ENCODE data around the gene PPFIA2.
"Not testable (repeated sequence)": the region's sequence is repeated elsewhere in the genome, so short reads cannot be mapped to it uniquely, and the experiment has no call there.

PPFIA2 gene

DNA sequence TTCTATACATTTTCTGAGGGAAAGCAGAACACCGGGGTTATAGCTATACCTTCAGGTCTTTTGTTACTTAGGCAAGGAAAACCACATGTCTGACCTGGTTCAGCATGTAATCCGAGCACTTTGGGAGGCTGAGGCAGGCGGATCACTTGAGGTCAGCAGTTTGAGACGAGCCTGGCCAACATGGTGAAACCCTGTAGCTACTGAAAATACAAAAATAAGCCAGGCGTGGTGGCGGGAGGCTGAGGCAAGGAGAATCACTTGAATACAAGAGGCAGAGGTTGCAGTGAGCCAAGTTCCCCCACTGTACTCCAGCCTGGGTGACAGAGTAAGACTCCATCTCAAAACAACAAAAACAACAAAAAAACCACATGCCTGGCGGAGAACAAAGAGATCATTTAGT lies 503.7 kb downstream of the PPFIA2 start:
- no peak for DNase-seq

DNA sequence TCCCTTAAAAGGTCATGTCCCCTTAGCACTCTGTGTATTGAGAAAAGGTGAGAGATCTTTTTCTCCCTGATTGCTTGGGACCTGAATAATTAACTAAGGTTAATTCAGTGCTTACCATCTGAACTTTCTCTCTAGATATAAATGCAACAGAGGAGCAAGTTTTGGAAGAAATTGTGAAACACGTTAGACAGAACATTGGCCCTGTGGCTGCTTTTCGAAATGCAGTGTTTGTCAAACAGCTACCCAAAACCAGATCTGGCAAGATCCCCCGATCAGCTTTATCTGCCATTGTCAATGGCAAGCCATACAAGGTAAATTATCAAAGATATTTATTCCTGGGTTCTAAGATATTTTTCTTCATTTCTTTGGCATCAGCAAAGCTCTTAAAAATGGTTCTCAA lies 505.8 kb downstream of the PPFIA2 start:
- DNase-seq: no peak

DNA sequence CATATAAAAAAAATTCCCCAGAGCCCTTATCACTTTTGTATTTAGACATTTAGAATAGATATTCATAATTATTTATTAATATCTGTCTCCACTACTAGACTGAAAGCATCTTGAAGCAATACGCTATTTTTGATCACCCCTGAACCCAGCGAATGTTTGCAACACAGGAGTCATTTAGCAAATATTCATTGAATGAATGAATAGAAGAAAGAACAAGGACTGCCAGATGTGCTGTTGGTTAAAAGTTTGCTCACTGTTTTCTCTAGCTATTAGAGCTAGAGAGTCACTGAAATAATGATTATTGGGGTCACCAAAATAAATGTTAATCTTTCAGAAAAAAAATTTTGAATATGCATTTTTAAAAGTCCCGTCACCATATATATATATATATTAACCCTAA lies 506.9 kb downstream of the PPFIA2 start:
- DNase-seq: no peak

DNA sequence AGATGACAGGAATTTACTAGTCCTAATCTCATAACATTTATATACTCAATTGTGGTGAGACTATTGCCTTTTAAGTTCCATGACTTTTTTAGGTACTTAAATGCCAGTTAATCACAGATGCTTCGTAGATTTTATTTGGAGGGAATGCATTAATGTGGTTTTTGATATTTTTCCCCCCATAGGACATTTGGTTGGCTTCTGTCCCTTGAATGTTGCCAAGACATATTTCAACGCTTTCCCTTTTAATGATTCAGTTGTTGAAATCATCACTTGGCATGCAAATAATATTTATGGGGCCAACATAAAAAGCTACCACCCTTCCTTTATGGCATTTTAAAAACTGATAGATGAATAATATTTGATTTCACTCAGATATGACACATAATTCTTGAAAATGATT lies 509.2 kb downstream of the PPFIA2 start:
- DNase-seq: no peak

DNA sequence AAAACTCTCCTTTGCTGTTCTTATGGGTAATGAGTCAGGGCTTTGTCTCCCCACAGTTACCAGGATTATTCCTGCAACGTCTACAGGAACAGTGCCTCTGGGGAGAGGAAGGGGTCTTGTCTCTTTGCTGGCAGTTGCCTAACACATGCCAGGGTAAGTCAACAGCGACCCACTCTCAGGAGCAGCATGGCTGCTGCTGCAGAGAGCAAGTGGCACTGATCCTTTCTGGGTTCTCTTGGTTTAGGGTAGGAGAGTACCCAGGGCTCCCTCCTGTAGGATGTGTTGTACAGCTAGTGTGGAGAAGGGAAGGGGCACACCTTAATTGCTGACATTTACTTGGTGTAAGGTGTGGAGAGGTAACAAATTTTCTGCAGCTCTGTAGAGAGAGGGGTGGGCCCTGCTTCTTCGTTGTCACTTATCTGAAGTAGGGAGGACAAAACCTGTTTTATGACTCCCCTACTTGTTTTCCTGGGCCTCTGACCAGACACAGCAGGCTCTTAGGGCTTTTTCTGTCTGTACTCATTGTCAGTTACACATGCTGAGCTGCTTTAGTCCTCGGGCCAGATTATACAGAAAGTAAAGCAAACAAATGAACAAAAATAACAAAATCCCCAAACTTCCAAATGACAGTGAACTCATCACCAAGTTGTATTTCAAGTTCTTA lies 513.1 kb downstream of the PPFIA2 start:
- no peak for DNase-seq

DNA sequence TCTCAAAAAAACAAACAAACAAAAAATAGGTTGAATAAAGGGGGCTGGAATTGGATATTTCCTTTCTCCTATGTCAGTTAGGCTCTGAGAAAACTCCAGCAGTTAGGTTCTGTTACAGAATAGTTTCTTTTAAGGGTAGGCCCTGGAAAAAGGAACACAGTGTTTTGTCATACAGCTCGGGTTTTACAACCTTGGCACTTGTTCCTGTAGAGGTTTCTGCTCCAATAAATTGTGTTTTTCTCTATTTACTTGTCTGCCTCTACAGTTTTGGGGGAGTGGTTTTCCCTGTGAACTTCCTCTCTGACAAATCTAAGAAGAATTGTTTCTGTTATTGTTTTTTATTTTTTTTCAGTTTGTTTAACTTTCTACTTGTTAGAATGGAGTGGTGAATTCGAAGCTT lies 513.7 kb downstream of the PPFIA2 start:
- no peak for DNase-seq

DNA sequence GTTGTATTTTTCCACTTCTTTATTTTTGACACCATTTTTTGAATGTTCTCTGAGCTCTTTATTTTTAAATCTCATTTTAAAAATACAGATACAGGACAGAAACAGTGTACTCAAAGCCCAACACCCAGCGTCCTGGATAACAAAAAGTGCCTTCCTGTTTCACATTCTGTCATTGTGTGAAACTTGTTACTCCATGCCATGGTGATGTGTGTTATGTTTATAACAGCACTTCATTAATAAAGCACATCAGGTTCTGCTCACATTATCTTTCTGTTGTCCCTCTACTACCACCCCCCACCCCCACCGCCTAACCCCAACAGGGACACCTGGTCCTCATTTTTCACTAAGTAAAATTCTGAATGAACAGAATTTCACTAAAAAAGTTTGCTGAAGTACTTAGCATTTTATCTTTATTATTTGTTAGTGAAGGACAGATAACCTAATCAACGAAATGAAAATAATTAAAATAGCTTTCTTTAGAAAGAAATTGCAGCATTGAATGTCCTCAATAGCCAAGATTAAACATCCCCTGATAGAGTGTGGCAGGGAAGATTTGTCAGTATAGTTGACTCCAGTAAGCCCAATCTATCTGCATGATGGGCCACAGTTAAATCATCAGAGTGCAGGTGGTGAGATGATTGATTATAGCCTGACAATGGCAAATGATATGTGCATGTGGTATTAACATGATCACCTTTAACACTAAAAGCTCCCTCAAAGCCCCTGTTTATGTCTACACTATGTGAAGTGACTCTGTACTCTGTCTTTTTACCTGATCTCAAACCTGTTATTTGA lies 527.4 kb downstream of the PPFIA2 start:
- no peak for DNase-seq

DNA sequence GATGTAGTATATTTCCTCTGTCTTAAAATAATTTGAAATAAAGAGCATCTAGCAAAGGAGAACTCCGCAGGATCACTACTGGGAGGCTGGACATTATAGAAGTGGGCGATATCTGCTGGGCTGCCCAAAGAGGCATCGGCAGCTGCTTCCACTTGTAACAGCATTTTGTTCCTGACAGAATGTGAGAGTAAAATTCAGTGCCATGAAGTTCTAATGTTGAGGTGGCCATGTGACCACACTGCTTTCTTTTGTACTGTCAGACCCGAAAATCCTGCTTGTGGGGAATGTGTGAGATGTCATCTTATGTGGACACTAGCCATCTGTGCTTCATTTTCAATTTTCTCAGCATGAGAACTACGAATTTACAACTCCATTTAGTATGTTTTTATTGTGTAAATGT lies 529.4 kb downstream of the PPFIA2 start:
- no peak for DNase-seq

DNA sequence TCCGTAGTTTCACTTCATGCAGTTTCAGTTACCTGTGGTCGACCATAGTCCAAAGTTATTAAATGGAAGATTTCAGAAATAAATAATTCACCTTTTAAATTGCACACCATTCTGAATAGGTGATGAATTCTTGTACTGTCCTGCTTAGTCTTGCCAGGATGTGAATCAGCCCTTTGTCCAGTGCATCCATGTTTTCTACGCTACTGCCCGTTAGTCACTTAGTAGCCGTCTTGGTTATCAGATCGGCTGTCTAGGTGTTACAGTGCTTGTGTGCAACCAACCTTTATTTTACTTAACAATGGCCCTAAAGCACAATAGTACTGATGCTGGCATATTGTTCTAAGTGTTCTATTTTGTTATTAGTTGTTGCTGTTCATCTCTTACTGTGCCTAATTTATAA lies 534.5 kb downstream of the PPFIA2 start:
- no peak for DNase-seq

DNA sequence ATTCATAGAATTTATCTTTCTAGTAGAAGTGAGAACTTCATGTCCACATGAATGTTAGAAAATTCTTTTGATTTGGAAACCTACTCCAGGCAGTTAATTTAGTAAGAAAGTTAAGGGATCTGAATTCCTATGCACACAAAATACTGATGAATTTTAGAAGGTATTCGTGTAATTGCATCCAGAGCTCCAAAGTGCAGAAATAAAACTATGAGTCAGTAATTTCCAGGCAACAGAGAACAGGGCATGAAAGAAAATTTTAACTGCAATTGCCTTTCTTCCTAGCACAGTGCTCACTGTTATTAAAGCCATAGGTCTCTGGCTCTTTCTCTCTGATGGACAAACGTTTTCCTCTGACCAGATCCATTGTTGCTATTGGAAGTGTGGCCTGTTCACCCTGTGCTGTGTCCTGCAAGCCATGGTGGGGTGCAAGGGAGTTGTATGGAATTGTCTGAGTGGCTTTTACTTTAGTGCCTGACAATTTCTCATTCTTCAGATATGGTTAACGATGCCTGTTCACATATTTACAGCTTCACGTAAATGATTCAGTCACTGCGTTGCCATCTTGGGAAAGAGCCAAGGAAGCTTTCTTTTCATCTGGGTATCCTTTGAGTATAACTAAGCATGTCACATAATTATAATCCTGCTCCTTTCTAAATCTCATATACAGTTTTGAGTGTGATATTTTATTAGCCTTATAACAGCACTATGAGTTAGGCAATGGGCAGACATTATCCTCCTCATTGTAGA lies 536.1 kb downstream of the PPFIA2 start:
- no peak for DNase-seq

DNA sequence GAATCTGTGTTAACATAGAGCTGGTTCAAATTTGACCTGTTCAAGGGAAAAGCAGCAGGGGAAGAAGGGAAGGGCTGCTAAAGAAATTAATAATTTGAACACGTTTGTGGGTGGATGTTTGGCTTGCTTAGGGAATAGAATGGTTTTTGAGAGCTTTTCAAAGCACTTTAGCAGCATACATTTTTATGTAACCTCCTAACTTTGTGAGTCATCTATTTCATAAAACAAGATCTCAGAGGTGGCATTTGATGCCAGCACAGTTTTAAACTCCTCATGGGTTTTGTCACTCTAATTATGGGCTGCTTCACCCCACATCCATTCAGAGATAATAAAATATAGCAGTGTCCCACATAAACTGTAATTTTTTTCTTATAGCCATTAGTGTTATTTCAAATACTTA lies 537.5 kb downstream of the PPFIA2 start:
- DNase-seq: no peak

DNA sequence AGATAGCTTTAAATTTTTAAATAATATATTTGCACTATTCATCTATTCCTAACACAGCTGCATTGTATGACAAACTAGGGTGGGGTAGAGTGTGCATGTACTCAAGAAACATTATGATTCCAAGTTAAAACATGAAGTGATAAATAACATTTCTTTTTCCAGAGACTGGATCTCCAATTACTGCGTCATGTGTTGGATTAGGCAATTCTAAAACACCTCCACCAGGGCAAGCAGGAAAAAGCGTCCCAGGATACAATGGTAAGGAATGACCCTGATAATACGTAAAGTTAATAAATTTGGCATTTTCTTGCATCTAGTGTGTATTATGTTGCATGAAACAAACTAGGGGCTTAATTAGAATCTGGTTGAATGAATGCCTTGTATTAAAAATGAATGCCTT lies 542.4 kb downstream of the PPFIA2 start:
- no peak for DNase-seq

DNA sequence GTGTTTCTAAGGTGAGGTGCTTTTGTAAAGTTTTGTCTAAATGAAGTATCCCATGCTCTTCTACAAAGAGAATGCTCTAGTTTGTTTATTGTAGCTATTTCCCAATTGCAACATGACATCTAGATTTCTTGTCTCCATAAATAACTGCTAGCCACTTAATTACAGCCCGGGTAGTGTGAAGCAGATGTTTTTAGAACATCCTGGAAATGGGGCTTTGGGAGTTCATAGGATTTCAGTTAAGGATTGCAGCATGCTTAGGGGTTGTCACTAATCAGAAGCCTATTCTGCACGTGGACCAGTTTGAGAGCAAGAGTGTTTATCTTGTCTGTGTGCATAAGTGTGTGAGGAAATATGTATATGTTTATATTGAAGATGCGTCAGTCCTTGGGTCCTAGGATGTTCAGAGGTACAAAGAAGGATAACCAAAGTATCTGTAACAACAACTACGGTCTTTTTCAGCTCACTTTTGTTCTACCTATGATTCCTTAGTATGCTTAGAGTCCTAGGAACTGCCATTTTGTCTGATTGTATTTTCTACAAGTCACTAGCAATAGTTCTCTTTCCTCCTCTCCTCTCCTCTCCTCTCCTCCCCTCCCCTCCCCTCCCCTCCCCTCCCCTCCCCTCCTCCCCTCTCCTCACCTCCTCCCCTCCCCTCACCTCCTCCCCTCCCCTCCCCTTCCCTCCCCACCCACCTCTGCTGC lies 546.0 kb downstream of the PPFIA2 start:
- DNase-seq: no peak

DNA sequence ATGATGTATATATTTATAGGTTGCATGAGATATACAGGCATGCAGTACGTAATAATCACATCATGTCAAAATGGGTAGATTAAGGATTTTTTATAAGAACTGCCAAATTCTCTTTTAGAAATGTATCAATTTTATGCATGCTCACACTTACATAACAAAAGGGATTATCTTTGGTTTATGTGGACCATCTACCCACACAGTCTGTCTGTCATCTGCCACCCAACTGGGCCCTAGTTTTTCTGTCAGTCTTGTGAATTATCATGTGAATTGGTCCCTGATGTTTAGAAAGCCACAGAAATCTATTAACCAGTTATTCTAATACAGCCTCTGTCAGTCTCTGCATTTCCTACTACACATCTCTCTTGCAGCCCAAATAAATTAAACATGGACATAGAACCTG lies 547.8 kb downstream of the PPFIA2 start:
- DNase-seq: no peak

DNA sequence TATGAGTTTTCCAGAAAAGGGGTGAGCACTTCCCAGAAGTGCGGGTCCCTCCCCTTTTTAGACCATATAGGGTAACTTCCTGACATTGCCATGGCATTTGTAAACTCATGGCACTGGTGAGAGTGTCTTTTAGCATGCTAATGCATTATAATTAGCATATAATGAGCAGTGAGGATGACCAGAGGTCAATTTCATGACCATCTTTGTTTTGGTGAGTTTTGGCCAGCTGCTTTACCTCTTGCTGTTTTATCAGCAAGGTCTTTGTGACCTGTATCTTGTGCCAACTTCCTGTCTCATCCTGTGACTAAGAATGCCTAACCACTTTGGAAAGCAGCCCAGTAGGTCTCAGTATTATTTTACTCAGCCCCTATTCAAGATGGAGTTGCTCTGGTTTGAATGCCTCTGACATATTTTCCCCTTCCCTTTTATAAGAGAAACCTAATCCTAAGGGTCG lies 549.4 kb downstream of the PPFIA2 start:
- not testable (repeated sequence) for DNase-seq

DNA sequence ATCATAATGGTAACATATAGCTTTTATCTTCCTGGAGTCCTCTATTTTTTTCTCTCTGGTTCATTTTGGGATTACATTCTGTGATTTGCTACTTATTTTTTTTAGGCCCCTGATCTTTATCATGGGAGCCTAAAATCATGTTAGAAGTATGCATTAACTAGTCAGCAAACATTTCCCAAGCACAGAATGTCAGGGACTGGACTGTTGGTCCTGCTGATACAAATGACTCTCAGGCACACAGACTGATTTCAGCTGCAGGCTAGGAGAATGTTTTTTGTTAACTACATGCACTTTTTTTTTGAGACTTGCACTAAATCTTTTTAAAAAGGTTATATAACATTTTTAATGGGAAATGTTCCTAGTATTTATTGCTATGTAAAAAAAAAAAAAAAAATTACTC lies 550.1 kb downstream of the PPFIA2 start:
- no peak for DNase-seq

DNA sequence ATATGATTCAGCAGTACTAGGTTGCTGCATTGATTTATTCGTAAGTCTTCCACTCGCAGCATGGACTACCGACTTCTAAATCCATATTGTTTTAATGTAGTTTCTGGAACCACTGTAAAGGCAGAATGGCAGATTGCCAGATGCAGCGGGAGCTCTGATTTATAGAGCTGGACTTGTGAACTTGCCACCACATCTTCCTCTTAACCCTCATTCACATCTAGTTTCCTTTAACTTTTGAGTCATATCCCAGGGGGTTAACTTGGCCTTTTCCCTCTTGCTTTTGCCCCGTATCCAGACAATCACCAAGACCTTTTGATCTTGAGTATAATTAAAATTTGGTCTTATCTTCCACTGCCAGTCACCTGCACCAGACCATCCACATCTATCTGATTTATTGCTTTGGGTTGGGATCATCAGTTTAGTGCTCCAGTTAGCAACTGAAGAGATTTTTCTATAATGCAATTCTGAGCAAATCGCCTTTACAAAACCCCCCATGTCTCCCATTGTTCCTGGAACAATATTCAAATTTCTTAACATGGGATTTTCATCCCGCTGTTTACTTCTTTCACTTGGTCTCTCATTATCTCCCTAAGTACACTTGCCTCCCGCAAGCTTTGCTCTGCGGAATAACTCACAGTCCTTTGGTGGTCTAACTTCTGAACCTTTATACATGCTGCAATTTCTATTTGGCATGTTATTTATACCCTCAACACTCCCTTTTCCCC lies 550.8 kb downstream of the PPFIA2 start:
- DNase-seq: no peak
